GM19324 (cell line): Measurements from ENCODE around the gene USP38.
"Not testable (repeated sequence)": the region's sequence is repeated elsewhere in the genome, so short reads cannot be mapped to it uniquely, and the experiment has no call there.

ENCODE experiments used
- ATAC-seq: cut with Tn5 transposase; IDR thresholded peaks from one replicate; pipeline ENCODE4 v1.9.1; 2021; ENCODE audit warnings: mild to moderate bottlenecking, moderate library complexity; ENCODE audit not compliant: unreplicated experiment, low FRiP score

USP38 gene, protein sequence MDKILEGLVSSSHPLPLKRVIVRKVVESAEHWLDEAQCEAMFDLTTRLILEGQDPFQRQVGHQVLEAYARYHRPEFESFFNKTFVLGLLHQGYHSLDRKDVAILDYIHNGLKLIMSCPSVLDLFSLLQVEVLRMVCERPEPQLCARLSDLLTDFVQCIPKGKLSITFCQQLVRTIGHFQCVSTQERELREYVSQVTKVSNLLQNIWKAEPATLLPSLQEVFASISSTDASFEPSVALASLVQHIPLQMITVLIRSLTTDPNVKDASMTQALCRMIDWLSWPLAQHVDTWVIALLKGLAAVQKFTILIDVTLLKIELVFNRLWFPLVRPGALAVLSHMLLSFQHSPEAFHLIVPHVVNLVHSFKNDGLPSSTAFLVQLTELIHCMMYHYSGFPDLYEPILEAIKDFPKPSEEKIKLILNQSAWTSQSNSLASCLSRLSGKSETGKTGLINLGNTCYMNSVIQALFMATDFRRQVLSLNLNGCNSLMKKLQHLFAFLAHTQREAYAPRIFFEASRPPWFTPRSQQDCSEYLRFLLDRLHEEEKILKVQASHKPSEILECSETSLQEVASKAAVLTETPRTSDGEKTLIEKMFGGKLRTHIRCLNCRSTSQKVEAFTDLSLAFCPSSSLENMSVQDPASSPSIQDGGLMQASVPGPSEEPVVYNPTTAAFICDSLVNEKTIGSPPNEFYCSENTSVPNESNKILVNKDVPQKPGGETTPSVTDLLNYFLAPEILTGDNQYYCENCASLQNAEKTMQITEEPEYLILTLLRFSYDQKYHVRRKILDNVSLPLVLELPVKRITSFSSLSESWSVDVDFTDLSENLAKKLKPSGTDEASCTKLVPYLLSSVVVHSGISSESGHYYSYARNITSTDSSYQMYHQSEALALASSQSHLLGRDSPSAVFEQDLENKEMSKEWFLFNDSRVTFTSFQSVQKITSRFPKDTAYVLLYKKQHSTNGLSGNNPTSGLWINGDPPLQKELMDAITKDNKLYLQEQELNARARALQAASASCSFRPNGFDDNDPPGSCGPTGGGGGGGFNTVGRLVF

GRCh38 chr4:143184503-143185252 is at the start of gene USP38:
TSS of gene USP38 (plus strand) at chr4:143184917. CDS start at chr4:143185451, 534 bp downstream.
- peak; percentile 69 for ATAC-seq

GRCh38 chr4:143135358-143135757 is 49.4 kb upstream of the USP38 start:
- ATAC-seq, result no peak

DNA sequence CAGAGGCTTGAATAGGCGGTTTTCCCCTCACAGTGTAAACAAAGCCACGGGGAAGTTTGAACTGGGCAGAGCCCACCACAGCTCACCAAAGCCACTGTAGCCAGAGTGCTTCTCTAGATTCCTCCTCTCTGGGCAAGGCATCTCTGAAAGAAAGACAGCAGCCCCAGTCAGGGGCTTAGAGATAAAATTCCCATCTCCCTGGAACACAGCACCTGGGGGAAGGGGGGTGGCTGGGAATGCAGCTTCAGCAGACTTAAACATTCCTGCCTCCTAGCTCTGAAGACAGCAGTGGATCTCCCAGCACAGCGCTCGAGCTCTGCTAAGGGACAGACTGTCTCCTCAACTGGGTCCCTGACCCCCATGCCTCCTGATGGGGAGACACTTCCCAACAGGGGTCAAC is 44.0 kb upstream of the USP38 start:
- no peak for ATAC-seq

DNA sequence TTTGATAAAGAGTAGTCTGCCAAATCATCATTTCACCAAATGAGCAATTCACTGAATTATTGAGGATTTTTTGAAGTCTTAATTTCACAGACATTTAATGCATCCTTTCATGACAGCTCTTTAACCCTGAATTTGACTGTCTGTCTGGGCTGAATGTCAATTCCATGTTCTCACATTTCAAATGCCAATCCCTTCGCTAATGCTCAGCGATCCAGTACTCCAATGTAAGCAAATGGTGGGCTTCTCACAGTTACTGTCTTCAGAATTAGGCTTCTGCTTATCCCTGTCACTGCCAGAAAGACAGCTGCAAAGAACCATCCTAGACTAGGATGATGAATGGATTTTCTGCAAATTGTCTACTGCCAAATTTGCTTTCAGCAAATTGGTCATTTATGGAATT is 36.2 kb upstream of the USP38 start:
- ATAC-seq, result no peak

GRCh38 chr4:143156853-143157252 is 27.9 kb upstream of the USP38 start:
- ATAC-seq, result no peak

- no peak for ATAC-seq
These were observed 21.1 kb upstream of the USP38 start for GRCh38 chr4:143163614-143164013.

DNA sequence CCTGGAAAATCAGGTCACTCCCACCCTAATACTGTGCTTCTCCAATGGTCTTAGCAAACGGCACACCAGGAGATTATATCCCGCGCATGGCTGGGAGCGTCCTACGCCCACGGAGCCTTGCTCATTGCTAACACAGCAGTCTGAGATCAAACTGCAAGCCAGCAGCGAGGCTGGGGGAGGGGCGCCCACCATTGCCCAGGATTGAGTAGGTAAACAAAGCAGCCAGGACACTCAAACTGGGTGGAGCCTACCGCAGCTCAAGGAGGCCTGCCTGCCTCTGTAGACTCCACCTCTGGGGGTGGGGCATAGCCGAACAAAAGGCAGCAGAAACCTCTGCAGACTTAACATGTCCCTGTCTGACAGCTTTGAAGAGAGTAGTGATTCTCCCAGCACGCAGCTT is 18.0 kb upstream of the USP38 start:
- not testable (repeated sequence) for ATAC-seq

DNA sequence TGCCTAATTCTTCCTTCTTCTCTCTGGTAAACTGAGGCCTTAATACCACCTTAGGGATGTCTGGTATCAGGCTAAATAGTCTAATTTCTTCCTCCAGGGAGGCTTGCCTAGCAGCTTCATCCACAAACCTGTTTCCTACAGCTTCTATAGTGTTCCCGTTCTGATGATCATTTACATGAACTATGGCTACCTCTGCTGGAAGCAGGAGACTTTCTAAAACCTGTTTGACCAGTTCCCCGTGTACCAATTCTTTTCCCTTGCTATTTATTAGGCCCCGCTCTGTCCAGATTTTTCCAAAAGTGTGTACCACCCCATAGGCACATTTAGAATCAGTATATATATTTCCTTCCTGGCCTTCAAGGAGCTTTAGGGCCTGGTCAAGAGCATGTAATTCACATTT is 5.8 kb upstream of the USP38 start:
- ATAC-seq, result no peak

- no peak for ATAC-seq
These were observed 1.1 kb upstream of the USP38 start for GRCh38 chr4:143183513-143184216.

GRCh38 chr4:143184217-143184502 is 557 bp upstream of the USP38 start:
- ATAC-seq, result peak; percentile 41

DNA sequence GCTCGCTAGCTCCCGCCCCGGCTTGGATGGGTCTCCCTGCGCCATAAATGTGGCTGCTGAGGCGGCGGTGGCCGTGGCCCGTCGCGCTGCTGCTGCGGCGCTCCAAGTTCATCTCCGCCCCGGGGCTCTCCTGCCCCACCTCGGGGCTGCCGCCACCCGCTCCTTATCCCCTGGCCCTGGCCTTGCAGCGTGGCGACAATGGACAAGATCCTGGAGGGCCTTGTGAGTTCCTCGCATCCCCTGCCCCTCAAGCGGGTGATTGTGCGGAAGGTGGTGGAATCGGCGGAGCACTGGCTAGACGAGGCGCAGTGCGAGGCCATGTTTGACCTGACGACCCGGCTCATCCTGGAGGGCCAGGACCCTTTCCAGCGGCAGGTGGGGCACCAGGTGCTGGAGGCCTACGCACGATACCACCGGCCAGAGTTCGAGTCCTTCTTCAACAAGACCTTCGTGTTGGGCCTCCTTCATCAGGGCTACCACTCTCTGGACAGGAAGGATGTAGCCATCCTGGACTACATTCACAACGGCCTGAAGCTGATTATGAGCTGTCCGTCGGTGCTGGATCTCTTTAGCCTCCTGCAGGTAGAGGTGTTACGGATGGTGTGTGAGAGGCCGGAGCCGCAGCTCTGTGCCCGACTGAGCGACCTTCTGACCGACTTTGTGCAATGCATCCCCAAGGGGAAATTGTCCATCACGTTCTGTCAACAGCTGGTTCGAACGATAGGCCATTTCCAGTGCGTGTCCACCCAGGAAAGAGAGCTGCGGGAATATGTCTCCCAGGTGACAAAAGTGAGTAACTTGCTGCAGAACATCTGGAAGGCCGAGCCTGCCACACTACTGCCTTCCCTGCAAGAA is 763 bp downstream of the USP38 start:
- peak; percentile 32 for ATAC-seq

GRCh38 chr4:143186212-143186611 is 1.5 kb downstream of the USP38 start:
- no peak for ATAC-seq

DNA sequence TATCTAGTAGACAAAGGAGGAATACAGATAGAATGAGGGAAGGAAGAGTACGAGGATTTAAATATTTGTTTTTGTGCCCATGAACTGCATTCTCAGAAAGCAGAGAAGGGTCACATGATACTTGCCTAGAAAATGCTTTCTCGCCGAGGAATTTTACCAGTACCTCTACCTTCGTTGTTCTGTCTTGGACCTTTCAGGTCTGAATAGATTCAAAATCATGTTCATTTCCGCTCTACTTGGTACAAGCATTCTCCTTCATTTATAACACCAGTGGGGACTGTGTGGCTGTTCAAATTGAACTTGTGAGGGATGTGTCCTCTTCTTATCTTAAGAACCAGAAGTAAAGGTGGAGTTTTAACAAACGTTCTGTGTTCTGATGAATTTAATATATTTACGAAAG is 1.9 kb downstream of the USP38 start:
- ATAC-seq, result no peak

DNA sequence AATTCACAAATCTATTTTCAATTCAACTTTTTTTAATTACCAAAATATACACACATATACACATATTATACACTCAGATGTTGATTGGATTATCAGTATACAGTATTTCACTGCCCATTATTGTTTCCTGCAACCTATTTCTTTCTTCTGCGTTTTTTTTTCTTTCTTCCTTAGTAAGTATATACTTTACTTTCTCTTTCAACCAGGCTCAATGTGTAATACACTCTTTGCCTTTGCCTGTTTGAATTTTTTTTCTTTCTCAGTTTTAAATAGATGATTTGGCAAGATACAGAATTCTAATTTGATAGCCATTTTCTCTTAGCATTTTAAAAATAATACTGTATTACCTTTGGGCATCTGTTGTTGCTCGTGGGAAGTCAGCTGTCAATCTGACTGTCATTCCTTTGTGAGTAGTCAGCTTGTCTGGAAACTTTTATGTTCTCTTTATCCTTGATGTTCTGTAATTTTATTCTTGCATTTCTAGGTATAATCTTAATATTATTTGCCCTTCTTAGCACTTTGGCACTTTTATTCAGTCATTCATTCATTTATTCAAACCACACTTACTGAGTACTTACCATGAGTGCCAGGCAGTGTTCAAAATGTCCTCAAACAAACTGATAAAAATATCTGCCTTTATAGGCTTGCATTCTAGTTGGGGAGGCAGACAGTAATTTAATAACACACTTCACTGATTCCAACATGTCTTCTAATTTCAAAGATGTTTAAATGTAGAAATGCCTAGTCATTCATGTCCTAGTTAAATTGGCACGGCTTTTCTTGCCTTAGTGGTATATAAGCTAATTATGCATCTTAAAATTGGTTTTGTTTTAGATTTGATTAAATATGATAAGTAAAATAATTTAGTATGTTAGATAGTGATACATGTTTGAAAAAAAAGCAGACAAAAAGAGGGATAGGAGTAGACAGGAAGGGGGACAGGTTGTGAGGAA is 3.7 kb downstream of the USP38 start:
- ATAC-seq, result no peak

DNA sequence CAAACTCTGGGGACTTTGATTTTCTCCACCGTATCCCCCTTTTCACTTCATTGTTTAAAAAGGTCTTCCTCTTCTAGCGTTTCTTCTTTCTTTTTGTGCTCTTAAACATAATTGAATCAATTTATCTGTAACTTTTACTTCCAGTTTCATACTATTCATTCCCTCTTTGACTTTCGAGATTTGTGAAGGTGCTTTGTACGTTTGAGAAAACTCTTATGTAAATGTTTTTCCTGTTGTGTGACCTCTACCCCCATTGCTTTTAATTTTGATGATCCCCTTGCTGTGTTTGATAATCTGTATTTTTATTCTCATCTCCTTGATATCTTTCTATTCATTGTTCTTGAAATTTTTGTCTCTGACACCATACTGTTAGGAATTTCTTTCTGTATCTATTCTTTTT is 4.8 kb downstream of the USP38 start:
- peak; percentile 29 for ATAC-seq

- ATAC-seq, result no peak
These were observed 10.9 kb downstream of the USP38 start for GRCh38 chr4:143195581-143195980.

GRCh38 chr4:143196323-143196722 is 11.6 kb downstream of the USP38 start:
- ATAC-seq, result no peak

DNA sequence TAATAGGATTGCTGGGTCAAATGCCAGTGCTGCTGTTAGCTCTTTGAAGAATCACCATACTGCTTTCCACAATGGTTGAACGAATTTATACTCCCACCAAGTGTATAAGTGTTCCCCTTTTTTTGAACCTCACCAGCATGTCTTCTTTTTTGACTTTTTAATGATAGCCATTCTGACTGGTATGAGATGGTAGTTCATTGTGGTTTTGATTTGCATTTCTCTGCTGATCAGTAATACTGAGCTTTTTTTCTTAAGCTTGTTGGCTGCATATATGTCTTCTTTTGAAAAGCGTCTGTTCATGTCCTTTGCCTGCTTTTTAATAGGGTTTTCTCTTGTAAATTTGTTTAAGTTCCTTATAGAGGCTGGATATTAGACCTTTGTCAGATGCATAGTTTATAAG is 14.8 kb downstream of the USP38 start:
- ATAC-seq, result no peak
